Stimulated activated CD4-positive, alpha-beta T cell treated with anti-CD3 and anti-CD28 coated beads, Interleukin-2, amount 100 ng/mL, for 4 hours (primary cell): ENCODE measurements around the gene RNFT2.

Source experiments
- DNase-seq: peaks from one replicate; pipeline ENCODE4 v3.0.0-alpha.2; 2020; ENCODE audit warnings: low read depth

Gene RNFT2

DNA sequence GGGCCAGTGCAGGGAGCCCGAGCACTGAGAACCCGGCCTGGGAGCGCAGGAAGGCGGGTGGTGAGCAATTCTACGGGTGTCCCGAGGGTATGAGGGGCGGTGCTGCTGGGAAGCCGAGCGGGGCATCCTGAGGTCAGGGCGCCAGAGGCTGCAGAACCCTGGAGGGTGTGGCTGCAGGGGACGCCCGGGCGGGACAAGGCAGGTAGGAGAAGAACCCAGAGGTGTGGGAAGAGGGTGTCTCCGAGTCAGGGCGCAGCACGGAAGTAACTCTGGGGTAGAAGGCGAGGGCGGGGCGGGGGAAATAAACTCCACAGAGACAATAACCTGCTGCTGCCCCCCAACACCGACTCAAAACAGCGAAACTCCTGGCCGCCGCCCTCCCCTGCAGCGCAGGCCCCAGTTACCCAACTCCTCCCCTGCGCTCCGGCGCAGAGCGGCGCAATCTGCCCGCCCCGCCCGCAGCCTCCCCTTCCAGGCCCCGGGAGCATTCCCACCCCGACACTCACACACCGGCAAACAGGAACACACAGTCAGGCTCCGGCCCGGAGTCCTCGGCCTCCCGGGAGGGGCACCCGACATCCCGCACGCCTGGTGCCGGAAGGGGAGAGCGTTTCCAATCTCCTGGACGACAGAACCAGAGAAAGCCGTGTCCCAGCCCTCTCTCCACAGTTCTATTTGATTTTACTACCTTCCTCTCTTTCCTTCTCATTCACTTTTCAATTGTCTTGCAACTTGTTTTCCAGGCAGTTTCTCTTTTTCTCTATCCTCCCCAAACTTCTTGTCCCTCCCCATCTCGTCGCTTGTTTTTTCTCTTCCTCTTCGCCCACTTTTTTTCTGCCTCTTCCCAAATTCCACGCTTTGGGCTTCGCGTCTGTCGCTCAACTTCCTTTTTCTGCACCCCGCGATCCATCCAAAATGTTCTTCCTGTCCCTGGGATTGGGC lies 140.7 kb downstream of the RNFT2 start:
- DNase-seq: no peak

DNA sequence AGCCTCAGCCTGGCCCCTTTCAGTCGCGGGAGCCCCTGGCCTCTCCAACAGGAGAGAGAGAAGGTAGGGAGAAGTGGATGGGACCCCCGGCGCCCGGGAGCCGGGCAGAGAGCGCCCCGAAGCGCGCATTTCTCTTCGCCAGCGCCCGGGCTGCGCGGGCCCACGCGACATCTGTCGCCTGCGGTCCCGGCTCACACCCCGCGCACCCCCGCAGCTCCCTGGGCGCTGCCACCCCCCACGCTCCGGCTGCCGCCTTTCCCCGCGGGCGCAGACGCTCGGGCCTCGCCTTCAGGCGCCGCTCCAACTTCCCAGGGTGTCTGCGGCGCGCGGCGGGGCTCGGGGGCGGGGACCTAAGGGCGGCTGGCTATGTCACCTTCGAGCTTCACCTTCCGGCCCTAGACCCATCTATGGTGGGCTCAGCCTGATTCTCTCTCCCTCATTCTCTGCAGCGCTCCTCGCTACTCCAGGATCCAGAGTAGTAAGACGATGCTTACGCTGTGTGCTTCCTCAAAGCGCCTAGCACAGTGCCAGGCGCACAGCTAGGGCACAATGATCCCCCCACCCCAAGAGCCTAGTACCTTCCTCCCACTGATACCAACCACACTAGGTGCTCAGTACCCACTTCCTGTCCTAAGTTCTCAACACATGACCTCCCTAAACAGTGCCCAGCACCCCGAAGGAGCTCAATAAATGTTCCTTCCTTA lies 141.5 kb downstream of the RNFT2 start:
- no peak for DNase-seq

DNA sequence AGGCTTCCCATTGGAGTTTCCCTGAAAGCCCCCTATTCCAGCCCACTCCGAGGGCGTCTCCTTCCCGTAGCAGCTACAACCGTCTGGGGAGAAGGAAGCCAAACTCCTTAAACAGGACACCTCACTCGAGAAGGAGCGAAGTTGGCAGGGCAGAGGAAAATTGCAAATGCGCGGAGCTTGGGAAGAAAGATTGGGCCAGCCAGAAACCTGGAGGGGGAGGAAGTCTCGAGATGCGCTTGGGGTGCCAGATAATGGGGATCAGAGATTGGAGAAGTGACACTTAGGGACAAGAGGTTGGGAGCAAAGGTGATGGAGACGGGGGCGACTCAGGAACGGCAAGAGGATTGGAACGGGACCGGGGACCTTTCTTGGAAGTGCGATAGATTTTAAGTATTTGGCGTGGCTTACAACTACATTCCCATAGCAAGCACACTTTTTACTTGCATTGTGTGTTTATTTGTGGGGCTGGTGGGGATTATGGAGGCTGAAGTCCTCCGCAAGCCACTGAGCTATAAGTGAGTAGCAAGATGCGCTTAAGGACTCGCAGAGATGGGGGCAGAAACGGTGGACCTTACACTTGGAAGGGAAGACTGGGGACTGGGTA lies 142.2 kb downstream of the RNFT2 start:
- DNase-seq: no peak

DNA sequence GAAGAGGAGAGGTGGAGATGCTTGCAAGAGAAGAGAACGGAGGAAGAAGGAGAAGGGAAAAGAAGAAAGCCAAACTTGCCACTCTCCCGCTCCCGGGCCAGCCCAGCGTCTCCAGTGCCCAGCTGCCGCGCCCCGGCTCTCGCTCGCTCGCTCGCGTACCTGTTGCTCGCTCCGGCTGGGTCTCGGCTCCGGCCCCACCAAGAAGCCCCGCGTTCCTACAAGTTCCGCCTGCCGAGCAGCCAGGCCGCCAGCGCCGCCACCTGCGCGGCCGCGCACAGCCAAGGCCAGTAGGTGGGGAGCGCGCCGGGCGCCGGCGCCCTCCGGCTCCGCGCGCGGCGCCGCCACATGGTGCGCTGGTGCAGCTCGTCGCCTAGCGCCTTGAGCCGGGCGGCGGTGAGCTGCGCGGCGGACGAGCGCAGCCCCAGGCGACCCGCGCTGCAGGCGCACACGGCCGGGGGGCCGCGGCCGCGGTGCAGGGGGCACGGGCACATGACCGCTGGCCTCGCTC lies 142.8 kb downstream of the RNFT2 start:
- no peak for DNase-seq

DNA sequence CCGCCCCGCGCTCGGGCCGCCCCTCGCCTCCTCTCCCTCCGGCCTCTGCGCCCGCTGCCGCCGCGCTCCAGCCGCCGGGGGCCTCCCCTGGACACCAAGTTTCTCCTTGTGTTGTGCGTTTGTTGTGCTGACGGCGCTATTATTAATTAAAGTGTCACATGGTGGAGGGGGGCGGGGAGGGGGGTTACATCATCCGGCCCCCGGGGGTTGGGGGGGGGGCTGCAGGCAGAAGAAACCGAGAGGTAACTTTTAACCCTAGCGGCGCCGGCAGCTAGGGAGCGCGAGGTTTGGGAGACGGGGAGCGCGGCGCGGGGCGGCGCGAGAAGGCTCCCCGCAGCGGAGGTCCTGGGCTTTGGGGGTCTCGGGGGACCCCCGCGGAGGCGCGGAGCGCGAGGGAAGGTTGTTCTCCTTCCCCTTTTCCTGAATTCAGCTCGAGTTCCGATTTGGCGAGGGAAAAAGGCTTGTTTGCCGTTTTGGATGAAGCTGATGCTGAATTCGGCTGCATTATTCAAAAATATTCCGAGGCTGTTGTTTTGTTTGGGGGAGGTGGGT lies 143.3 kb downstream of the RNFT2 start, which contains the start of gene HRK:
HRK (minus strand) TSS at position 117 of the 552 bp plus-strand sequence. CDS start 134 bp downstream, outside the sequence.
- DNase-seq: no peak

DNA sequence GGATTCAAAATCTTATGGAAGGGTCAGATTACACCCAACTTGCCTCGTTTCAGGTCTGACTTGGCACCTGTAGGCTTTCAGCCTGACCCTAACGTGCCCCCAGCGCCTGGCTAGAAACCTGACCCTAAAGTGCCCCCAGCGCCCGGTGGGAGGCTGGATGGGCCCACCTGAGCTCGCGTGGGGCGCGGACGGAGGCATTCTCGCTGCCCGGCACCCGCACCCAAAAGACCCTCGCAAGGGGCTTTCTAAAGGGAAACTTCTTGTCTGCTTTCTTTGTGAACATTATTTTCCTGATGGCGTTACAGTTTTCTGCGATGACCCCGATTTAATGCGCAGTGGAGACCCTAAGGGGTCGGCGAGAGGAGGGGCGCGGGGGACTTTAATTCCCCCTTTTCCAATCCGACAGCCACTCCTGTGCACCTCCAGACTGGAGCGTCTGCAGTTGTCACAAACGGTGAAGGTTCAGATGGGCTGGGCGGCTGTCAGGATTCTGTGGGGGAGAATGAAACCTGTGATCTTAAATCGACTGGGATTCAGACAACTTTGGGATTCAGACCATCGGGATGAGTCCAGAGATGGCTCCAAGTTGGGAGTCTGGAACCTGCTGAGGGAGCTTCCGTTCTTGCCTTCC lies 143.9 kb downstream of the RNFT2 start:
- no peak for DNase-seq

DNA sequence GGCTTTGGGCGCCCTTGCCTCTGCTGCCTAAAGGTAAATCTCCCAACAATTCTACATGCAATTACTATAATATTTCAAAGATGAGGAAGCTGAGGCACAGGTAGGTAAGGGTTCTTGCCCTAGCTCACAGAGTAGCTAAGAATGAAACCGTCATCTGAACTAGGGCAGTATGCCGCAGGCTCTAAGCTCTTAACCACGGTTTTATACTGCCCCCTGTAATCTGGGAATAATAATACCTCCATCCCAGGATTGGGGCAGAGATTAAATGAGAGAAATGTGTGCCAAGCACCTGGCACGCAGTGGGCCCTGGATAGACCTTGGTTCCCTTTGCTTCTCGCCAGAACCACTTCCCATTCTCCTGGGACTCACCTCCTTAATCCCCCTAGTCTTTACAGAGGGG lies 144.6 kb downstream of the RNFT2 start:
- DNase-seq: no peak

DNA sequence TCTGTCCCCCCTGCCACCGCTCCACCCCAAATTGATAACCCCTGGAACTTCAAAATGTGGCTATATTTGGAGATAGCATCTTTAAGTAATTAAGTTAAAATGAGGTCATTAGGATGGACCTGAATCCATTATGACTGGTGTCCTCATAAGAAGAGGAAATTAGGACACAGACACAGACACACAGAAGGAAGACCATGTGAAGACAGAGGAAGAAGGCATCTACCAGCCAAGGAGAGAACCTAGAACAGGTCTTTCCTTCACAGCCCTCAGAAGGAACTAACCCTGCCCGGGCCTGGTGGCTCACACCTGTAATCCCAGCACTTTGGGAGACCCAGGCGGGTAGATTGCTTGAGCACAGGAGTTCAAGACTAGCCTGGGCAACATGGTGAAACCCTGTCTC lies 146.8 kb downstream of the RNFT2 start:
- no peak for DNase-seq

DNA sequence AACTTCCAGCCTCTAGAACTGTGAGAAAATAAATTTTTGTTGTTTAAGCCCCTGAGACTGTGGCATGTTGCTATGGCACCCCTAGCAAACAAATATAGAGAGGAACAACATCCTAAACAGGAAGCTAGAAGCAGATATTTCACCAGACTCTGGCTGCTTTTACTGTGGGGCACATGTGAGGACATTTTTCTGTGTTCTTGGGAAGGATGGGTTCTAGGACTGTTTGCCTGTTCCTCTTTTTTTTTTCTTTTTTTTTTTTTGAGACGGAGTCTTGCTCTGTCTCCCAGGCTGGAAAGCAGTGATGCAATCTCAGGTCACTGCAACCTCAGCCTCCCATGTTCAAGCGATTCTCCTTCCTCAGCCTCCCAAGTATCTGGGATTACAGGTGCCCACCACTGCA lies 147.4 kb downstream of the RNFT2 start:
- DNase-seq: no peak

DNA sequence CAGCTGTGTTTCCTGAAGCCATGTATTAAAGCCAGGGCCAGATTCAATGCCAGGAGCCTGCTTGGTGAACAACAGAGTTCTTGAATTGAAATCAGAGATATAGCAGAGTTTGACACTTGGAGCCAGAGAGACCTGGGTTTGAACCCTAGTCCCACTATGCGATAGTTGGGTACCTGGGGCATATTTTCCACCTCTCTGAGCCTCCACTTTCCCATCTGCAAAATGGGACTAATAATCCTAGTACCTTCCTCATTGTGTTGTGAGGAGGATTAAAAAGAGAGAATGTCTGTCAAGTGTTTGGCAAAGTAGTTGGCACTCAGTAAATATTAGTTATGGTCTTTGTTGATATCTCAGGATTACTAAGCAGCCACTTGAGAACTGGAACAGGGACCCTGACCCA lies 149.1 kb downstream of the RNFT2 start:
- DNase-seq: no peak

DNA sequence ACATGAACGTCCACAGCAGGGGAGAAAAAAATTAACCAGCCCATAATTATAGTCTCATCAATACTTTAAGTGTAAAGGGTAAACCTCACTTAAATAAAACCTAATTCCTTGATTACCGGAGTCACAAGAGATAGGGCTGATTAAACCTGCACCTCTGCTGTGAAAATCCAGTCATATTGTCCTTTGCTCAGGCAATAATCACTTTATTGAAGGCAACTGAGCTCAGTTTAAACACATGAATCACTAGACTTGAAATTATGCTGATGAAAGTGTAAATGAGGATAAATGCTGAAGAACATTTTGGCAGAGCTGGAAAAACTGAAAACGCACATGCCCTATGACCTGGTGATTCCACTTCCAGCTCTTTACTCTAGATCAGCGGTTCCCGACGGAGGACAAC lies 149.8 kb downstream of the RNFT2 start:
- DNase-seq: no peak

DNA sequence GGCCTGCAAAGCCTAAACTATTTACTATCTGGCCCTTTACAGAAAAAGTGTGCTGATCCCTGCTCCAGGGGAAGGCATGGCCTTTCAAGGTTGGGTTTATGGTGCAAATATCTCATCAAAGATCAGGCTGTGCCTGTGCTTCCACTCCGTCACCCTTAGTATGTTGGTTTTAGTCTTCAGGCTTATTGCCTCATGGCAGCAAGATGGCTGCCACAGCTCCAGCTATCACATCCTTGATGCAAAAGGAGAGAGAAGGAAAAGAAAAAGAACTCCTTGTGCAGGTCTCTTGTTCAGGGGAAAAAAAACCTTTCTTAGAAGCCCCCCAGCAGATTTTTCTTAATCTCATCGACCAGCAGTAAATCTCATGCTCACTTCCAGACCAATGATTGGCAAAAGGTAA lies 152.2 kb downstream of the RNFT2 start:
- DNase-seq: no peak

DNA sequence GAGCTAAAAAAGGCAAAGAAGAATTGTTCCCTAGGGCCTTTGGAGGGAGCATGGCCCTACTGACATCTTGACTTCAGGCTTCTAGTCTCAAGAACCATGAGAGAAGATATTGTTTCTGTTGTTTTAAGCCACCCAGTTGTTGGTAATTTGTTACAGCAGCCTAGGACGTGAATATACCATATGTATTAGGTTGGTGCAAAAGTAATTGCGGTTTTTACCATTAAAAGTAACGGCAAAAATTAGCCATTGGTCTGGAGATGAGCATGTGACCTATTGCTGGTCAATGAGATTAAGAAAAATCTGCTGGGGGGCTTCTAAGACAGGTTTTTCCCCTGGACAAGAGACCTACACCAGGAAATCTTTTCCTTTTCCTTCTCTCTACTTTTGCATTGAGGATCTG lies 152.9 kb downstream of the RNFT2 start:
- no peak for DNase-seq

DNA sequence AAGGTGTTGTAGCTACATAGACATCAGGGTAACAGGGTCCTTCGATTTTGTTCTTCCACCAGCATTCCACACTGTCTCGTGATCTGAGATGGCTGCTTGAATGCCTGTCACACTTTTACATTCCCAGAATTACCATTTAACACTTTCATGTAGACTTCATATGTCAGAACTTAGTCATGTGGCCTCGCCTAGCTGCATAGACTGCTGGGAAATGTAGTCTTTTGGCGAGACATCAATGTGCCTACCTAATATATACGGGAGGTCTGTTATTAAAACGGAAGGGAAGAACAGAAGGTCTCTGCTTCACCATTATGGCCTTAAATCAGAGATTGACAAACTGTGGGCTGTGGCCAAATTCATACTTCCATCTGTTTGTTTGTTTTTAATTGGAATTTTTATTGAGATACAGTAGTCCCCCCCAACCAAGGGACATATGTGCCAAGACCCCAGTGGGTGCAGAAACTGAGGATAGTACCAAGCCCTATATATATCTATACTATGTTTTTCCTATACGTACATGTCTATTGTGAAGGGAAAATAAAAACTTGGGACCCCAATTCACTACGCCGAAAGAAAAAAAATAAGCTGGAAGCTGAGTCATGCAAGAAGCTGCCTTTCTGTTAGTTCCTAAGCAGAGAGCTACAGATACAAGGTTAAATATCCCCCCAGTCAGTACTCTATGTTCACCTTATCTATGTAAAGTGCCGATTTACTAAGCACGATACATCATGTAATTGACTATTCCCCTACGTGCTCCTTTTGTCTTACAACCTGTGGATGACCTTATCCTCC lies 154.4 kb downstream of the RNFT2 start:
- DNase-seq: no peak

DNA sequence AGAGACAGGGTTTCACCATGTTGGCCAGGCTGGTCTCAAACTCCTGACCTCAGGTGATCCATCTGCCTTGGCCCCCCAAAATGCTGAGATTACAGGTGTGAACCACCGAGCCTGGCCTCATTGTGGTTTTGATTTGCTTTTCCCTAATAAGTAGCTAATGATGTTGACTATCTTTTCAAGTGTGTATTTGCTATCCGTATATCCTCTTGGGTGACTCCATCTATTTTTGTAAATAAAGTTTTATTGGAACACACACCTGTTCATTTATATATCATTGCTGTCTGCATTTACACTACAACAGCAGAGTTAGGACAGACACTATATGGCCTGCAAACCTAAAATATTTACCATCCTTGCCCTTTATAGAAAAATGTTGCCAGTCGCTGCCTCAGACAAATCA lies 156.8 kb downstream of the RNFT2 start:
- DNase-seq: no peak

DNA sequence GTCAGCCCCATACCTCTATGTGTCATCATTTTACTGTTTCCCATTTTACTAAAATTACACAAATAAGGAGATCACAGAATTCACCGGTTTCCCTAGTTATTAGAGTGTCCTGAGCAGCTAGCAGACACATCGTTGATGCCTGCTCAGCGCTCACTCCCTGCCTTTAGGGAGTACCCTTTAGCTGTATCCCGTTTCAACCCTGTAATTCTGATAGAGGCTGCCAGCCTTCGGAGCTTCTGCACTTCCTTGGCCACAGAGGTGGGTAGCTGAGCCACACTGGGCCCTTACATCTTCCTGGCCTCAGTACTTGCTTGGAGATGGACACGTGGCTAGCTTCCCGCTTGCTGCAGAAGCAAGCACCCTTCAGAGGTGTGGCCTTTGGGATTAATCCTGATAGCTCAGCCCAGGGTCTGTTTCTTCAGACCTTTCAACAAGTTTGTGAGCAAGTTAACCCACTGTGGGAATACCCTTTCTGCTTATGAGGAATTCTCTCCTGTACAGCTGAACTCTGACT lies 158.4 kb downstream of the RNFT2 start:
- DNase-seq: no peak

DNA sequence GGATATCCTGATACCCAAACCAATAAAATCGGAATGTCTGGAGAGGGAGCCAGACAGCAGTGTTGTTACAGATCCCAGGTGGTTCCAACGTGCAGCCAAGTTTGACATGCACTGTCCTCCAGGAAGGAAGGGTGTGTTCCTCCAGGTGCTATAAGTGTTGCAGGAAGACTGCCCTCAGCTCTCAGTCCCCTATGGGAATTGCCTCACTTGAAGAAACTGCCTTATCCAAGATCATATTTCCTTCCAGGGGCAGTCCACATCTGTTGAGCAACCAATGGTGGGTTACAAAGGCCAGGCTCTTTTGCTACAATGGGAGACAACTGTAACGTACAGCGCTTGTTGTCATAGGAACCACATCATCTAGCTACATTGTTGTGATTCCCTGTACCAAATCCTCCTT lies 159.4 kb downstream of the RNFT2 start:
- no peak for DNase-seq

DNA sequence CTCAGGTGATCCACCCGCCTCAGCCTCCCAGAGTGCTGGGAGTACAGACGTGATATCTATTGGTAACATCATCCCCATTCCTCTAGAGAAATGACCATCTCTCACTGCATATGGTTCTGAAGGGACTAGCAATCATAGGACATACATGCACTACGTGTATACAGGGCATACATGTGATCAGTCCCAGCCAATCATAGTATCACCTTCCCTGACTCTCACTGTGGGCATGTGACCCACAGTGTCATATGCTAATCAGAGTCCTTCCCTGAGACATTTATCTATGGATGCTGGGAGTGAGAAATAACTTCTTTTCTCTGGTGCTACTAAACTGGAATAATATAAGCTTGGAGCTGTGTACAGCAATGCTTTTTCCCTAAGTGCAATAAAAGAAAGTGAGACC lies 160.6 kb downstream of the RNFT2 start:
- no peak for DNase-seq

DNA sequence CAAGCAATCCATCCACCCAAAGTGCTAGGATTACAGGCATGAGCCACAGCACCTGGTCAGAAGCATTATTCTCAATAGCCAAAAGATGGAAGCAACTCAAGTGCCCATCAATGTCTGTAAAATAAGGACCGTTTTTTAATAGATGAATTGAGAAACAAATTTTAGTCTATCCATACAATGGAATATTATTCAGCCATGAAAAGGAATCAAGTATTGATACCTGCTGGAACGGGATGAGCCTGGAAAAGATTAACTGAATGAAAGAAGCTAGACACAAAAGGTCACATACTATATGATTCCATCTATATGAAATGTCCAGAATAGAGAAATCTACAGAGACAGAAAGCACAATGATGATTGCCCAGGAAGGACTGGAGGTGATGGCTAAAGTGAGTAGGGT lies 163.5 kb downstream of the RNFT2 start:
- no peak for DNase-seq
